WERI-Rb-1 (cell line): ENCODE results near the gene CRYL1.

Experiments
- DNase-seq: peaks from one replicate; pipeline ENCODE4 v3.0.0-alpha.2; 2020
- H3K27ac ChIP-seq: fragments of 250-450 bp; sonication (Bioruptor Pico); 2 replicates; pipeline ENCODE4 v1.5.1; 2020; ENCODE audit warnings: mild to moderate bottlenecking, moderate library complexity
- H3K27me3 ChIP-seq: fragments of 250-450 bp; sonication (Bioruptor Pico); 2 replicates; pipeline ENCODE4 v1.5.1; 2021; ENCODE audit warnings: mild to moderate bottlenecking, low read depth, moderate library complexity; ENCODE audit not compliant: insufficient read depth, severe bottlenecking
- H3K36me3 ChIP-seq: fragments of 250-450 bp; sonication (Bioruptor Pico); 2 replicates; pipeline ENCODE4 v1.5.1; 2020; ENCODE audit warnings: mild to moderate bottlenecking, moderate library complexity
- H3K4me3 ChIP-seq: 2 replicates; pipeline ENCODE4 v1.5.1; 2011; ENCODE audit warnings: low read depth, mild to moderate bottlenecking, control low read depth, low read length
- H3K9me3 ChIP-seq: fragments of 250-450 bp; sonication (Bioruptor Pico); 2 replicates; pipeline ENCODE4 v1.5.1; 2021; ENCODE audit warnings: mild to moderate bottlenecking, moderate library complexity; ENCODE audit not compliant: severe bottlenecking
- CTCF ChIP-seq: IDR thresholded peaks from 2 replicates; pipeline ENCODE4 v1.5.1; 2011; ENCODE audit warnings: low read depth, mild to moderate bottlenecking, control low read depth, inconsistent platforms, low read length

The CRYL1 gene

DNA sequence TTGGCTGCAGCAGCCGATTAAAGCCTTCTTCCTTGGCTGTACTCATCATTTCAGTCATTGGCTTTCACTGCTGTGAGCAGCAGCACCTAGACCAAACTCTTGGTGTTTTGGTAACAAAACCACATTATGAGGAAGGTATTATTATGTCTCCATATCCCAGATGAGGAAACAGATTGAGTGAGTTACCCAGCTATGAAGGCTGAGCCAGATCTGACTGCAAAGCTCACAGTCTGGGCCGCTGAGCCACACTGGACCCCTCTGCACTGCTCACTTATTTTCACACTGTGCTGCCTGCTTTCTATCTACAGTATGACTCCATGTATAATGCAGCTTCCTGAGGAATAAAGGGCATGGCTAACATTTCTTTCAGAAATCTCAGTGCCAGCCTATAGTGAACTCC, 24.5 kb downstream of the CRYL1 start:
- Histone ChIP-seq H3K36me3 (no peaks in the 10 kb centered on the region), H3K4me3 (no peak overlapping the region), H3K9me3 (peaks cover 10% of the 10 kb centered on the region), H3K27ac (no peak overlapping the region), H3K27me3 (no peaks in the 10 kb centered on the region)
- no peak for TF ChIP-seq CTCF
- DNase-seq = no peak

- no peak overlapping the region for H3K27ac ChIP-seq
- no peak for DNase-seq
- TF ChIP-seq CTCF = no peak
- no peaks in the 10 kb centered on the region for H3K27me3 ChIP-seq
- H3K36me3 ChIP-seq = no peaks in the 10 kb centered on the region
- H3K9me3 ChIP-seq = peaks cover 10% of the 10 kb centered on the region
- no peak overlapping the region for H3K4me3 ChIP-seq
Observed at GRCh38 chr13:20499986-20500385, 25.7 kb downstream of the CRYL1 start.

DNA sequence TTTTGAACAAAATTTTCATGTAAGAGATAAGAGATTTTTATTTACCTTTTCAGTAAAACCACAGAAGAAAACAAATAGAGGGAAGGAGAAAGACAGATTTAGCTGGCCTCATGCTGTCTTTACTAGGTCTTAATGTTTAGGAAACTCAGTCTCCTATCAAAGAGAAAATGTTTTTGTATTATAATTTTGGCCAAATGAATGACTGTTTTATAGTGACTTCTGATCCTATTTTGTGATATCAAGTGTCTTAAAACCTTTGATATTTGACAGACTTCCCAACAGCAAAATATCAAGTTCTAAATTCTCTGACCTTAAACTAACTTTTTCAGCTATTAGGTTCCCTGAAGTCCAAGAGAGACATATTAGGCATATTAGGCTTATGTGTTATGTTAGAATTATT, 27.0 kb downstream of the CRYL1 start:
- Histone ChIP-seq H3K4me3 (no peak overlapping the region), H3K9me3 (peaks cover 10% of the 10 kb centered on the region), H3K27ac (no peak overlapping the region), H3K27me3 (no peaks in the 10 kb centered on the region), H3K36me3 (no peaks in the 10 kb centered on the region)
- TF ChIP-seq CTCF = no peak
- DNase-seq = no peak

DNA sequence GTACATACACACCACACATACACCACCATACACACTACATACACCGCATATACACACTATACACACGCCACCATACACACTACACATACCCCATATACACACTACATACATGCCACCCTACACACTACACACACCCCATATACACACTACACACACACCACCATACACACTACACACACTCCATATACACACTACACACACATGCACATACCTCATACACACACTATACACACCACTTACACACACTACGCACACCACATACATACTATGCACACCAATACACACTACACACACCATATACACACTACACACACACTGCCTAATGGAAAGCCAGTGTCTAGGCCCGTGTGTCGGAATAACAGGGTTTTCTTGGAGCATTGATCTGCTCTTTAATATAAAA, 27.5 kb downstream of the CRYL1 start:
- Histone ChIP-seq H3K27me3 (no peaks in the 10 kb centered on the region), H3K9me3 (peaks cover 10% of the 10 kb centered on the region), H3K36me3 (no peaks in the 10 kb centered on the region), H3K27ac (no peak overlapping the region), H3K4me3 (no peak overlapping the region)
- no peak for TF ChIP-seq CTCF
- no peak for DNase-seq

DNA sequence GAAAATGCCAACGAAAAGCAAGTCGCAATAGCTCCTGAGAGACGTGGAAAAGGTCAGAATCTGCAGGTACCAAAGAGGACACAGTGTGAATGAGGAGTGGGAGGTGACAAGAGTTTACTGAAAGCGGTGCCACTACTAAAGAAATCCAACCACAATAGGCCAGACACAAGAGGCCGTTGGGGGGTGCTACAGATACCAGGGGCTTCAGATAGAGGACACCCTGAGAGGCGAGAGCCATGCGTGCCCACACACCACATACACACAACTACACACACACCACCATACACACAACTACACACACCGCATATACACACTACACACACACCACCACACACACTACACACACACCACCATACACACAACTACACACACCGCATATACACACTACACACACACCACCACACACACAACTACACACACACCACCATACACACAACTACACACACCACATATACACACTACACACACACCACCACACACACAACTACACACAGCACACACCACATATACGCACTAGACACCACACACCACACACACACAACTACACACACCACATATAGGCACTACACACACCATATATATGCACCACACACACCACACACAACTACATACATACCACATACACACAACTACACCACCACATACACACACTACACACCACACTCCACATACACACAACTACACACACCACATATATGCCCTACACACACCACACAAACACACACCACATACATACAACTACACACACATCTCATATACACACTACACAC, 28.5 kb downstream of the CRYL1 start:
- no peaks in the 10 kb centered on the region for H3K27me3 ChIP-seq
- H3K9me3 ChIP-seq = peaks cover 10% of the 10 kb centered on the region
- no peak for DNase-seq
- no peak for TF ChIP-seq CTCF
- no peaks in the 10 kb centered on the region for H3K36me3 ChIP-seq
- no peak overlapping the region for H3K27ac ChIP-seq
- H3K4me3 ChIP-seq = no peak overlapping the region
